Neural cell (in vitro differentiated cells): Measurements from ENCODE around the gene SRRM2.

Source experiments
- CTCF ChIP-seq: fragments of 450-650 bp; IDR thresholded peaks from 2 replicates; pipeline ENCODE4 v1.5.1; 2014; ENCODE audit warnings: antibody characterized with exemption, mild to moderate bottlenecking, moderate library complexity; ENCODE audit not compliant: poor library complexity, severe bottlenecking
- EP300 ChIP-seq: fragments of 450-650 bp; conservative IDR thresholded peaks from 2 replicates; pipeline ENCODE4 v1.6.1; 2014; ENCODE audit warnings: antibody characterized with exemption, mild to moderate bottlenecking, moderate library complexity; ENCODE audit not compliant: poor library complexity, severe bottlenecking
- EZH2 ChIP-seq: fragments of 200-600, 300-800 bp; shearing (Covaris generic), sonication (generic); IDR thresholded peaks from 2 replicates; pipeline ENCODE4 v1.6.1; 2014; ENCODE audit warnings: antibody characterized with exemption, low read length, borderline replicate concordance, mild to moderate bottlenecking; ENCODE audit not compliant: insufficient read depth, poor library complexity, severe bottlenecking
- MXI1 ChIP-seq: fragments of 450-650 bp; conservative IDR thresholded peaks from 2 replicates; pipeline ENCODE4 v1.6.1; 2014; ENCODE audit warnings: antibody characterized with exemption, mild to moderate bottlenecking; ENCODE audit not compliant: poor library complexity, severe bottlenecking
- POLR2AphosphoS5 ChIP-seq: IDR thresholded peaks from 2 replicates; pipeline ENCODE4 v1.6.1; 2012
- TAF1 ChIP-seq: IDR thresholded peaks from 2 replicates; pipeline ENCODE4 v1.6.1; 2012; ENCODE audit warnings: low read depth

GRCh38 chr16:2737895-2738418, 14.5 kb upstream of the SRRM2 start:
- TF ChIP-seq CTCF (no peak), POLR2AphosphoS5 (no peak), TAF1 (no peak), MXI1 (no peak), EZH2 (no peak), EP300 (no peak)
